ENCODE measurements around the gene PRSS8. TPM values are rescaled to one million over a fixed set of nuclear protein-coding genes. Genes with fewer than 3 reads are reported as not detected.
"Not testable (repeated sequence)": the region's sequence is repeated elsewhere in the genome, so short reads cannot be mapped to it uniquely, and the experiment has no call there.

PRSS8 gene
- total RNA-seq, 1 donor from 2014 or later = 103 TPM

- H3K27me3 ChIP-seq = no peaks in the 10 kb centered on the region
- ATAC-seq = no peak
- H3K4me3 ChIP-seq = no peak overlapping the region
- TF ChIP-seq, protein P1, sequence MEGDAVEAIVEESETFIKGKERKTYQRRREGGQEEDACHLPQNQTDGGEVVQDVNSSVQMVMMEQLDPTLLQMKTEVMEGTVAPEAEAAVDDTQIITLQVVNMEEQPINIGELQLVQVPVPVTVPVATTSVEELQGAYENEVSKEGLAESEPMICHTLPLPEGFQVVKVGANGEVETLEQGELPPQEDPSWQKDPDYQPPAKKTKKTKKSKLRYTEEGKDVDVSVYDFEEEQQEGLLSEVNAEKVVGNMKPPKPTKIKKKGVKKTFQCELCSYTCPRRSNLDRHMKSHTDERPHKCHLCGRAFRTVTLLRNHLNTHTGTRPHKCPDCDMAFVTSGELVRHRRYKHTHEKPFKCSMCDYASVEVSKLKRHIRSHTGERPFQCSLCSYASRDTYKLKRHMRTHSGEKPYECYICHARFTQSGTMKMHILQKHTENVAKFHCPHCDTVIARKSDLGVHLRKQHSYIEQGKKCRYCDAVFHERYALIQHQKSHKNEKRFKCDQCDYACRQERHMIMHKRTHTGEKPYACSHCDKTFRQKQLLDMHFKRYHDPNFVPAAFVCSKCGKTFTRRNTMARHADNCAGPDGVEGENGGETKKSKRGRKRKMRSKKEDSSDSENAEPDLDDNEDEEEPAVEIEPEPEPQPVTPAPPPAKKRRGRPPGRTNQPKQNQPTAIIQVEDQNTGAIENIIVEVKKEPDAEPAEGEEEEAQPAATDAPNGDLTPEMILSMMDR (IDR thresholded peaks at IDR 0.05) = no peak
- DNase-seq = no peak
- intact Hi-C loops (cut with DNase I) = no loop called here
- H3K9me3 ChIP-seq = no peaks in the 10 kb centered on the region
- H3K36me3 ChIP-seq = no peaks in the 10 kb centered on the region
- no peaks in the 10 kb centered on the region for H3K4me1 ChIP-seq
- no peak overlapping the region for H3K27ac ChIP-seq
Observed at GRCh38 chr16:31167315-31167714, 31.8 kb upstream of the PRSS8 start.

GRCh38 chr16:31157136-31157535 lies 21.6 kb upstream of the PRSS8 start:
- no peak overlapping the region for H3K27ac ChIP-seq
- no peak for DNase-seq
- intact Hi-C loops (cut with DNase I) = no loop called here
- TF ChIP-seq, protein P1 (IDR thresholded peaks at IDR 0.05) = no peak
- no peaks in the 10 kb centered on the region for H3K36me3 ChIP-seq
- no peak overlapping the region for H3K4me3 ChIP-seq
- peaks cover 9% of the 10 kb centered on the region for H3K27me3 ChIP-seq
- peak; percentile 93 for ATAC-seq
- H3K4me1 ChIP-seq = no peaks in the 10 kb centered on the region
- no peaks in the 10 kb centered on the region for H3K9me3 ChIP-seq

- DNase-seq; H3K4me3 ChIP-seq; H3K4me1 ChIP-seq; H3K36me3 ChIP-seq; H3K27ac ChIP-seq; H3K9me3 ChIP-seq; ATAC-seq; intact Hi-C loops (cut with DNase I): not testable (repeated sequence)
- H3K27me3 ChIP-seq = peaks cover 18% of the 10 kb centered on the region
Observed at GRCh38 chr16:31150976-31151375, 15.4 kb upstream of the PRSS8 start.

DNA sequence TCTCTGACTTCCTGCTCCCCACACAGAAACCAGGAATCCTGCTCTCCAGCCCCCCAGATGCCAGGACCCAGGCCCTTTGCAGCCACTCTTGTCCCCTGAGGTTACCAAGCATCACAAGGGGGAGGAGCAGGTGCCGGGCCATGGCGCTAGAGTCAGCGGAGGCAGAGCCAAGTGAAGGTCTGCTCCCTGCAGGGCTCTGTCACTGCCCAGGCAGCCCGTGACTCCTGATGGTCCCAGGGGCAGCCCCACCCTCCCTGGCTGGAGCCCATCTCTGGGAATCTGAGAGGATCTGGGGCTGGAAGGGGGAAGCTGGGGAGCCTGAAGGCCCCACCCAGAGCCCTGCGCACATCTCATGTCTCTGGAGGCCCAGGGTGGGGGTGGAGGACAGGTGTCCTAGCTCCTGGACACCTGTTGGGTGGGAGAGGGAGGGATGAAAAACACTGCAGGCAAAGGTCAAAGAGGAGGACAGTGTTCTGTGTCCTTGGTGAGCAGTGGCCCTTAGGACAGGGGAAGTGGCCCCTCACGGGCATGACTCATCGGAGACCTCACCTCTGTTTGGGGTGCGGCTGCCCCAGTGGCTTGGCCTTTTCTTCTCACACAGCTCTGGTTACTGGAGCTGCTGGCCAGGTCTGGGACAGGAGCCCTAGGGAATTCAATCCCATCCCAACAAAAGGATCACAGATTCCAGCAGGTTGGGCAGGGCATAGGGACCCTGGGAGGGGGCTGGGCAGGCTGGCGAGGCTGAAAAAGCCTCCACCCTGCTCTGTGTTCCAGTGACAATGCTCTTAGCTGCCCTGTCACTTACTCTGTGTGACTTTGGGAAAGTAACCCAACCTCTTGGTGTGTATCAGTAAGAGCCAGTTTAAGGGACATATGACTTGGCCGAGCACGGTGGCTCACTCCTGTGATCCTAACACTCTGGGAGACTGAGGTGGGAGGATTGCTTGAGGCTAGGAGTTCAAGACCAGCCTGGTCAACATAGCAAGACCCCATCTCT lies 14.7 kb upstream of the PRSS8 start, which contains the start of gene PRSS36:
PRSS36 (minus strand) TSS at position 173 of the 997 bp plus-strand sequence; CDS start at position 142, 31 bp downstream.
- TF ChIP-seq, protein P1 (IDR thresholded peaks at IDR 0.05) = no peak
- H3K27ac ChIP-seq = no peak within 1 kb of the TSS
- no peak within 1 kb of the TSS for H3K4me3 ChIP-seq
- H3K36me3 ChIP-seq = no peaks in the 10 kb centered on the region
- peaks cover 14% of the 10 kb centered on the region for H3K27me3 ChIP-seq
- peak; percentile 1 for ATAC-seq
- intact Hi-C loops (cut with DNase I) = no loop called here
- H3K4me1 ChIP-seq = no peaks in the 10 kb centered on the region
- DNase-seq = no peak
- H3K9me3 ChIP-seq = no peaks in the 10 kb centered on the region

GRCh38 chr16:31149332-31149731 lies 13.8 kb upstream of the PRSS8 start:
- H3K27ac ChIP-seq = no peak overlapping the region
- no peaks in the 10 kb centered on the region for H3K9me3 ChIP-seq
- no peaks in the 10 kb centered on the region for H3K4me1 ChIP-seq
- TF ChIP-seq, protein P1 (IDR thresholded peaks at IDR 0.05) = no peak
- H3K4me3 ChIP-seq = no peak overlapping the region
- intact Hi-C loops (cut with DNase I) = no loop called here
- H3K27me3 ChIP-seq = peaks cover 11% of the 10 kb centered on the region
- H3K36me3 ChIP-seq = no peaks in the 10 kb centered on the region
- DNase-seq (no peak), ATAC-seq (no peak)

- TF ChIP-seq, protein P1 (IDR thresholded peaks at IDR 0.05) = no peak
- ATAC-seq (no peak), DNase-seq (no peak)
- Histone ChIP-seq H3K27me3 (peaks cover 11% of the 10 kb centered on the region), H3K27ac (no peak overlapping the region), H3K4me3 (no peak overlapping the region), H3K4me1 (no peaks in the 10 kb centered on the region), H3K36me3 (no peaks in the 10 kb centered on the region), H3K9me3 (no peaks in the 10 kb centered on the region)
- intact Hi-C loops (cut with DNase I) = no loop called here
Observed at GRCh38 chr16:31148896-31149295, 13.4 kb upstream of the PRSS8 start.
